ENCODE measurements around the gene DGKD.
"Not testable (repeated sequence)": the region's sequence is repeated elsewhere in the genome, so short reads cannot be mapped to it uniquely, and the experiment has no call there.

Gene DGKD

GRCh38 chr2:233353769-233354499, at the start of gene DGKD:
TSS of gene DGKD (plus strand) at chr2:233354494. CDS start at chr2:233354519, 25 bp downstream.
- peak; percentile 70 for DNase-seq (ENCODE audit: low read depth)

GRCh38 chr2:233307565-233307964, 46.7 kb upstream of the DGKD start, which contains the start of gene SAG:
TSS of gene SAG (plus strand) at chr2:233307816. CDS start at chr2:233309190, 1,374 bp downstream.
- no peak for DNase-seq (ENCODE audit: low read depth)

GRCh38 chr2:233311241-233311926, 42.9 kb upstream of the DGKD start:
- no peak for DNase-seq (ENCODE audit: low read depth)

- DNase-seq (ENCODE audit: low read depth), result no peak
These were observed 41.4 kb upstream of the DGKD start for GRCh38 chr2:233312874-233313273.

GRCh38 chr2:233314180-233314925, 39.9 kb upstream of the DGKD start:
- no peak for DNase-seq (ENCODE audit: low read depth)

- no peak for DNase-seq (ENCODE audit: low read depth)
These were observed 36.9 kb upstream of the DGKD start for GRCh38 chr2:233317196-233317943.

- DNase-seq (ENCODE audit: low read depth), result no peak
These were observed 35.0 kb upstream of the DGKD start for GRCh38 chr2:233319256-233319655.

GRCh38 chr2:233320470-233320869, 33.8 kb upstream of the DGKD start:
- no peak for DNase-seq (ENCODE audit: low read depth)

- no peak for DNase-seq (ENCODE audit: low read depth)
These were observed 33.1 kb upstream of the DGKD start for GRCh38 chr2:233321166-233321565.

- no peak for DNase-seq (ENCODE audit: low read depth)
These were observed 30.4 kb upstream of the DGKD start for GRCh38 chr2:233323851-233324250.

GRCh38 chr2:233325256-233325655, 29.0 kb upstream of the DGKD start:
- DNase-seq (ENCODE audit: low read depth), result no peak

GRCh38 chr2:233325814-233326213, 28.5 kb upstream of the DGKD start:
- no peak for DNase-seq (ENCODE audit: low read depth)

- no peak for DNase-seq (ENCODE audit: low read depth)
These were observed 27.8 kb upstream of the DGKD start for GRCh38 chr2:233326500-233326899.

GRCh38 chr2:233328922-233329321, 25.4 kb upstream of the DGKD start:
- DNase-seq (ENCODE audit: low read depth), result no peak

GRCh38 chr2:233329489-233330135, 24.7 kb upstream of the DGKD start:
- no peak for DNase-seq (ENCODE audit: low read depth)

- DNase-seq (ENCODE audit: low read depth), result peak; percentile 49
These were observed 22.8 kb upstream of the DGKD start for GRCh38 chr2:233331536-233331935.

GRCh38 chr2:233332125-233332524, 22.2 kb upstream of the DGKD start:
- no peak for DNase-seq (ENCODE audit: low read depth)

- DNase-seq (ENCODE audit: low read depth), result no peak
These were observed 19.4 kb upstream of the DGKD start for GRCh38 chr2:233334915-233335314.

GRCh38 chr2:233336091-233336490, 18.2 kb upstream of the DGKD start:
- not testable (repeated sequence) for DNase-seq (ENCODE audit: low read depth)

- no peak for DNase-seq (ENCODE audit: low read depth)
These were observed 17.8 kb upstream of the DGKD start for GRCh38 chr2:233336541-233336940.

- no peak for DNase-seq (ENCODE audit: low read depth)
These were observed 16.2 kb upstream of the DGKD start for GRCh38 chr2:233338046-233338445.
